Vagina (tissue), 2 donors: Measurements from ENCODE around the gene DPEP1.

Experiments
- CTCF ChIP-seq, 3 experiments: fragments of 450-650 bp in 2 of 3; fragments of 200-600 bp in 1 of 3; sonication (generic) in 1 of 3; IDR thresholded peaks; one replicate each; pipeline ENCODE4 v1.5.1; 2017 to 2019; ENCODE audit warnings: antibody characterized with exemption in 3 of 3, mild to moderate bottlenecking in 2 of 3, moderate library complexity in 2 of 3
- POLR2A ChIP-seq, 2 donors: fragments of 450-650 bp; IDR thresholded peaks; one replicate each; pipeline ENCODE4 v1.6.1; 2017; ENCODE audit warnings: antibody characterized with exemption in 2 of 2, mild to moderate bottlenecking in 2 of 2, moderate library complexity in 2 of 2
- POLR2AphosphoS5 ChIP-seq, 2 donors: sonication (generic); formaldehyde crosslinking; IDR thresholded peaks; one replicate each; pipeline ENCODE4 v1.9.0; 2017; ENCODE audit warnings: antibody characterized with exemption in 2 of 2, mild to moderate bottlenecking in 2 of 2, low read depth in 1 of 2; ENCODE audit not compliant: insufficient read depth in 1 of 2

GRCh38 chr16:89633064-89633631, 19.7 kb downstream of the DPEP1 start:
- no peak for TF ChIP-seq POLR2A (IDR thresholded peaks at IDR 0.05)
- TF ChIP-seq CTCF (IDR thresholded peaks at IDR 0.05): no peak
- TF ChIP-seq POLR2AphosphoS5 (IDR thresholded peaks at IDR 0.05; ENCODE audit: insufficient read depth in 1 of 2, low read depth in 1 of 2): no peak
